Measurements from ENCODE around the gene STXBP6. TPM values are rescaled to one million over a fixed set of nuclear protein-coding genes. Genes with fewer than 3 reads are reported as not detected.

Gene STXBP6
- total and polyA plus RNA-seq, 8 donors, result 17.2 to 54.1 (median 47.1) TPM

DNA sequence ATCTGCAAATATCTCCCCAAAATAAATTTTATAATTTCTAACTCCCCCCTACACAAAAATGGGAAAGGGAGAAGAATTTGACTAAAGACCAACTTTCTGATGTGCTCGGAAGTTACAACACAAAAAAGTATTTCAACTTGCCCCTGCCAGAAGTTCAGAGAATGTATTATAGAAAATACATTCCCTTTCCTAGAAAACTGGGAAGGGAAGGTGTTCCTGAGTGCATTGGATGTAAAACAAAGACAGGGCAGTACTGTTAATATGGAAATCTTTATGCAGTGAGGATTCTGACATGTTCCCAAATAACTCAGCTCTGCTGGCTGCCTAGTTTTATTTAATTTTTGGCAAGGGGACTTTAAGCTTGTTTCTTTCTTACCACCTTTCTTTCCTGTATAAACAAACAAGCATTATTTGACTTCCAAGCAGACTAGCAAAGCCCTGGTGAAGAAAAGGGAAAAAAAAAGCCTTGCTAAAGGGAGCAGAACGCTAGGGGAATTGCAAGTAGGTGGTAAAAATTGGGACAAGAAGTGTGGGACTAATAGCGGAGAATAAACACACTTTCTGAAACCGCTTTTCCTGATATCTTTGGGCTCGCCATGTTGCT lies 124.1 kb downstream of the STXBP6 start:
- no peak for DNase-seq
- H3K27me3 ChIP-seq, result no peaks in the 10 kb centered on the region
- no peaks in the 10 kb centered on the region for H3K36me3 ChIP-seq
- H3K4me3 ChIP-seq, result no peak overlapping the region
- no peaks in the 10 kb centered on the region for H3K9me3 ChIP-seq
- intact Hi-C loops (cut with DNase I), result no loop called here
- TF ChIP-seq, protein P1, sequence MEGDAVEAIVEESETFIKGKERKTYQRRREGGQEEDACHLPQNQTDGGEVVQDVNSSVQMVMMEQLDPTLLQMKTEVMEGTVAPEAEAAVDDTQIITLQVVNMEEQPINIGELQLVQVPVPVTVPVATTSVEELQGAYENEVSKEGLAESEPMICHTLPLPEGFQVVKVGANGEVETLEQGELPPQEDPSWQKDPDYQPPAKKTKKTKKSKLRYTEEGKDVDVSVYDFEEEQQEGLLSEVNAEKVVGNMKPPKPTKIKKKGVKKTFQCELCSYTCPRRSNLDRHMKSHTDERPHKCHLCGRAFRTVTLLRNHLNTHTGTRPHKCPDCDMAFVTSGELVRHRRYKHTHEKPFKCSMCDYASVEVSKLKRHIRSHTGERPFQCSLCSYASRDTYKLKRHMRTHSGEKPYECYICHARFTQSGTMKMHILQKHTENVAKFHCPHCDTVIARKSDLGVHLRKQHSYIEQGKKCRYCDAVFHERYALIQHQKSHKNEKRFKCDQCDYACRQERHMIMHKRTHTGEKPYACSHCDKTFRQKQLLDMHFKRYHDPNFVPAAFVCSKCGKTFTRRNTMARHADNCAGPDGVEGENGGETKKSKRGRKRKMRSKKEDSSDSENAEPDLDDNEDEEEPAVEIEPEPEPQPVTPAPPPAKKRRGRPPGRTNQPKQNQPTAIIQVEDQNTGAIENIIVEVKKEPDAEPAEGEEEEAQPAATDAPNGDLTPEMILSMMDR (IDR thresholded peaks at IDR 0.05), result no peak
- no peaks in the 10 kb centered on the region for H3K4me1 ChIP-seq
- no peak overlapping the region for H3K27ac ChIP-seq
- ATAC-seq, result no peak

DNA sequence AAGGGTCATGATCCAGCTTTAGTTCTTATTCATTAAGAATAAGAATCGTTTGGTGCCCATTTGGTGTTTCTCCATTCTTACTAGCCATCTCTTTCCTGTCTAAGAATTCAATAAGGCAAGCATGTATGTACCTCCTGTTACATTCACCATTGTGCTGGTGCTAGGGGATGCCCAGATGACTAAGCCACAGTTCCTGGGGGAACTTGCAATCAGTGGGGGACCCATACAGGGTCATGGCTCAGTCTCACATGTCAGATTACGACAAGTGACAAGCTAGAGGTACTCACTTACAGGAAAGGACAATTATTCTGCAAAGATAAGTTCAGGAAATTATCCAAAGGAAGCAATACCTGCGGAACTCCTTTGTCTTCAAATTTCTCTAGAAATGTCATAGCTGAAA lies 125.4 kb downstream of the STXBP6 start:
- Histone ChIP-seq H3K27ac (no peak overlapping the region), H3K9me3 (no peaks in the 10 kb centered on the region), H3K36me3 (no peaks in the 10 kb centered on the region), H3K4me1 (no peaks in the 10 kb centered on the region), H3K27me3 (no peaks in the 10 kb centered on the region), H3K4me3 (no peak overlapping the region)
- TF ChIP-seq, protein P1 (IDR thresholded peaks at IDR 0.05), result no peak
- DNase-seq, result no peak
- ATAC-seq, result no peak
- intact Hi-C loops (cut with DNase I), result no loop called here

DNA sequence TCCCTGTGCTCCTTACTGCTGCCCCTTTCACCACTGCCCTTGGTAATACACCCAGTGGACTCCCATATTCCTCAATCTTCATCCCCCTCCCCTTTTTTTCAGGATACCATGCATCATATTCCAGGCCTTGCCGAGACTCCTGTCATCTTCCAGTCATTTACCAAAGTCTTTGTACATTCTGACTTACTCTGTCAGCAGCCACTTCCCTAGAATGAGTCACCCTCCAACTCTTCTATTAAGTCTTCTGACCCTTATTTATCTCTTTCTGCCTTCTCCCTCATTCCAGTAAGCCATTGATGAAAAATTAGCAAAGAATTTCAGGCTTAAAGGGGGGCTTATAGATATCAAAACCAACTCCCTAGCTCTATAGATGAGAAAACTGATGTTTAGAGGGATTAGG lies 128.0 kb downstream of the STXBP6 start:
- Histone ChIP-seq H3K27me3 (no peaks in the 10 kb centered on the region), H3K9me3 (no peaks in the 10 kb centered on the region), H3K36me3 (no peaks in the 10 kb centered on the region), H3K4me3 (no peak overlapping the region), H3K27ac (no peak overlapping the region), H3K4me1 (peaks cover 0 to 4% of the 10 kb centered on the region in 2 donors)
- TF ChIP-seq, protein P1 (IDR thresholded peaks at IDR 0.05), result no peak
- intact Hi-C loops (cut with DNase I), result no loop called here
- DNase-seq, result no peak
- ATAC-seq, result no peak

DNA sequence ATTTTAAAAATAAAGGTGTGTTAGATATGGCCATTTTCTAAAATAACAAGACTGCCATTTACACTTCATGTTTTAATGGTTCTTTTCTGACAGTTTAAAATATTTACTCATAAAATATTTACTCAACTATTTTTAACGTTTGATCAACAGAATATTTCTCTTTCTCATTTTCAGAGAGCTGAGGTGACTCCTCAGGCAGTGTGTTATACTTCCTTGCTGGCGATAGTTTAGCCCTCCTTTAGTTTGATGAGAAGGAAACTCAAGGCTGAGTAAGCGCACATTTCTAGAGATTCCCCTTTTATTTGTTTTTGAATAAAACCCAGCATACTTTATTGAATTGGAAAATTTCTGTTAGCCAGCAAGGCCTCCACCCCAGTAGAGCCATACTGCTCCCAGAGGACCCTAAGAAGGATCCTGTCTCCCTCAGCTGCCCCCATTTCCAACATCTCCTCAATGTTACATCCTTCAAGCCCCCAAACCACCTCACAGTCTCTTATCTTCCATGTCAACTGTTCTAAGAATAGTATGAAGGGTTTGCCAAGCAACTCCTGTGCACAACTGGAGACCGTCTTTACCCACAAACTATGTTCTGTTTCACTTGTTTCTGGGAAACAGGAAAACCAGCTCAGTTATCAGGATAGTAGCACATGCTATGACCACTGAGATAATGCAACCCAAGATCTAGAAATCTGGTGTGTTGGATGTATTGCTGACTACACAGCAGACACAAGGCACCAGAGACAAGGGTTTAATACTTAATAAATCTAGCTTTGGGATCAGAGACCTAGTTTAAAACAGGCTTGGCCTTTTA lies 129.5 kb downstream of the STXBP6 start:
- TF ChIP-seq, protein P1 (IDR thresholded peaks at IDR 0.05), result no peak
- Histone ChIP-seq H3K4me3 (no peak overlapping the region), H3K27ac (no peak overlapping the region), H3K4me1 (peaks cover 0 to 4% of the 10 kb centered on the region in 2 donors), H3K9me3 (no peaks in the 10 kb centered on the region), H3K36me3 (no peaks in the 10 kb centered on the region), H3K27me3 (no peaks in the 10 kb centered on the region)
- ATAC-seq, result peak; percentile 24
- no peak for DNase-seq
- intact Hi-C loops (cut with DNase I), result no loop called here

DNA sequence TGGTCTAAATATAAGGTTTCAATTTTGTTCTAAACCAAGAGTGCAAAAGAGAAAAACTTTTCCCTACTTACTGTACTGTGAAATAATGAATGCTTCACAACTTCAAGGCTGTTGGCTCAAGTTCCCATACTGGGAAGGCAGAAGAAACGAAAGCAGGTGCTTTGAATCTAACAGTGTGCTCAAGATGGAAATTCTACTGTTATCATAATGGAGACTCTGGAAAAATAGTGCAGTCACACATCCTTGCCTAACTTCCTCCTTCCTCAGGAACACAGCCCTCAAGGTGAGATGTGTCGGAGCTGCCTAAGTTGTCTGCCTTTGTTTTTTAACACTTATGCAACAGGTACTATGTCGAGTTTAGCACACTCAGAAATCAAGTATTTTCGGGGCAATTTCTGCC lies 131.1 kb downstream of the STXBP6 start:
- DNase-seq (no peak), ATAC-seq (peak; percentile 27)
- Histone ChIP-seq H3K27me3 (no peaks in the 10 kb centered on the region), H3K4me3 (no peak overlapping the region), H3K4me1 (peaks cover 0 to 4% of the 10 kb centered on the region in 2 donors), H3K9me3 (no peaks in the 10 kb centered on the region), H3K36me3 (no peaks in the 10 kb centered on the region), H3K27ac (no peak overlapping the region)
- intact Hi-C loops (cut with DNase I), result no loop called here
- TF ChIP-seq, protein P1 (IDR thresholded peaks at IDR 0.05), result no peak
